ENCODE measurements around the gene TXK. TPM values are rescaled to one million over a fixed set of nuclear protein-coding genes. Genes with fewer than 3 reads are reported as not detected.

TXK gene
- total RNA-seq, 1 donor from 2014 or later, result not detected

GRCh38 chr4:48051078-48051477 lies 83.0 kb downstream of the TXK start:
- Mint-ChIP-seq H3K4me3 (ENCODE audit: unreplicated experiment) (no peak overlapping the region), H3K36me3 (ENCODE audit: unreplicated experiment) (no peaks in the 10 kb centered on the region), H3K27ac (ENCODE audit: unreplicated experiment) (no peak overlapping the region), H3K27me3 (ENCODE audit: unreplicated experiment) (peaks cover 19% of the 10 kb centered on the region), H3K4me1 (ENCODE audit: unreplicated experiment) (no peaks in the 10 kb centered on the region), H3K9me3 (ENCODE audit: unreplicated experiment) (no peaks in the 10 kb centered on the region)
- TF ChIP-seq CTCF (IDR thresholded peaks at IDR 0.05), result no peak
- DNase-seq (ENCODE audit: extremely low spot score, unreplicated experiment), result no peak

- DNase-seq (ENCODE audit: extremely low spot score, unreplicated experiment), result no peak
- Mint-ChIP-seq H3K36me3 (ENCODE audit: unreplicated experiment) (no peaks in the 10 kb centered on the region), H3K9me3 (ENCODE audit: unreplicated experiment) (no peaks in the 10 kb centered on the region)
These were observed 84.6 kb downstream of the TXK start for GRCh38 chr4:48049483-48049882.

GRCh38 chr4:48047896-48048295 lies 86.2 kb downstream of the TXK start:
- no peaks in the 10 kb centered on the region for H3K4me1 Mint-ChIP-seq (ENCODE audit: unreplicated experiment)
- H3K27ac Mint-ChIP-seq (ENCODE audit: unreplicated experiment), result no peak overlapping the region
- no peak for TF ChIP-seq CTCF (IDR thresholded peaks at IDR 0.05)
- peaks cover 38% of the 10 kb centered on the region for H3K27me3 Mint-ChIP-seq (ENCODE audit: unreplicated experiment)
- no peak for DNase-seq (ENCODE audit: extremely low spot score, unreplicated experiment)
- no peaks in the 10 kb centered on the region for H3K36me3 Mint-ChIP-seq (ENCODE audit: unreplicated experiment)
- no peak overlapping the region for H3K4me3 Mint-ChIP-seq (ENCODE audit: unreplicated experiment)
- H3K9me3 Mint-ChIP-seq (ENCODE audit: unreplicated experiment), result no peaks in the 10 kb centered on the region

More at GRCh38 chr4:48049483-48049882, 84.6 kb downstream of the TXK start:
- no peaks in the 10 kb centered on the region for H3K4me1 Mint-ChIP-seq (ENCODE audit: unreplicated experiment)
- H3K4me3 Mint-ChIP-seq (ENCODE audit: unreplicated experiment), result no peak overlapping the region
- peaks cover 25% of the 10 kb centered on the region for H3K27me3 Mint-ChIP-seq (ENCODE audit: unreplicated experiment)
- H3K27ac Mint-ChIP-seq (ENCODE audit: unreplicated experiment), result no peak overlapping the region
- no peak for TF ChIP-seq CTCF (IDR thresholded peaks at IDR 0.05)

- no peak overlapping the region for H3K27ac Mint-ChIP-seq (ENCODE audit: unreplicated experiment)
- no peaks in the 10 kb centered on the region for H3K9me3 Mint-ChIP-seq (ENCODE audit: unreplicated experiment)
These were observed 86.6 kb downstream of the TXK start for GRCh38 chr4:48047421-48047844.

GRCh38 chr4:48046059-48046458 lies 88.0 kb downstream of the TXK start:
- Mint-ChIP-seq H3K27me3 (ENCODE audit: unreplicated experiment) (peaks cover 51% of the 10 kb centered on the region), H3K27ac (ENCODE audit: unreplicated experiment) (no peak overlapping the region), H3K4me3 (ENCODE audit: unreplicated experiment) (no peak overlapping the region), H3K9me3 (ENCODE audit: unreplicated experiment) (no peaks in the 10 kb centered on the region), H3K4me1 (ENCODE audit: unreplicated experiment) (no peaks in the 10 kb centered on the region), H3K36me3 (ENCODE audit: unreplicated experiment) (no peaks in the 10 kb centered on the region)
- DNase-seq (ENCODE audit: extremely low spot score, unreplicated experiment), result no peak
- TF ChIP-seq CTCF (IDR thresholded peaks at IDR 0.05), result no peak

More at GRCh38 chr4:48047421-48047844, 86.6 kb downstream of the TXK start:
- H3K4me3 Mint-ChIP-seq (ENCODE audit: unreplicated experiment), result no peak overlapping the region
- TF ChIP-seq CTCF (IDR thresholded peaks at IDR 0.05), result no peak
- no peaks in the 10 kb centered on the region for H3K4me1 Mint-ChIP-seq (ENCODE audit: unreplicated experiment)
- H3K36me3 Mint-ChIP-seq (ENCODE audit: unreplicated experiment), result no peaks in the 10 kb centered on the region
- peaks cover 42% of the 10 kb centered on the region for H3K27me3 Mint-ChIP-seq (ENCODE audit: unreplicated experiment)
- no peak for DNase-seq (ENCODE audit: extremely low spot score, unreplicated experiment)
